ENCODE measurements around the gene TK1. TPM values are rescaled to one million over a fixed set of nuclear protein-coding genes. Genes with fewer than 3 reads are reported as not detected.

Gene TK1
- total RNA-seq, 4 donors from 2014 or later = 1.7 to 4.1 (median 2.9) TPM

GRCh38 chr17:78210111-78210510 is 23.3 kb upstream of the TK1 start:
- no peak for DNase-seq (ENCODE audit: low spot score in 2 of 2)

GRCh38 chr17:78208486-78208885 is 21.6 kb upstream of the TK1 start:
- intact Hi-C loops (cut with DNase I; ENCODE audit: low total_unique reads) = no loop called here
- no peak overlapping the region for H3K4me3 ChIP-seq (ENCODE audit: low read depth, poor library complexity, severe bottlenecking)
- no peak for DNase-seq (ENCODE audit: low spot score in 2 of 2)
- WGBS, 2 donors = 71 to 74% methylated on average over 3 of the region's 3 CpGs
- TF ChIP-seq CTCF (IDR thresholded peaks at IDR 0.05) (no peak), POLR2A (IDR thresholded peaks at IDR 0.05) (no peak)

More at GRCh38 chr17:78210111-78210510, 23.3 kb upstream of the TK1 start:
- TF ChIP-seq POLR2A (IDR thresholded peaks at IDR 0.05) (no peak), CTCF (IDR thresholded peaks at IDR 0.05) (no peak)
- intact Hi-C loops (cut with DNase I; ENCODE audit: low total_unique reads) = loop anchor here (5.0 kb wide), 1 partner anchor 627 kb away; no protein-coding TSS in a partner anchor
- H3K4me3 ChIP-seq (ENCODE audit: low read depth, poor library complexity, severe bottlenecking) = no peak overlapping the region
- 74 to 75% methylated on average over 10 of the region's 10 CpGs for WGBS, 2 donors

GRCh38 chr17:78206298-78206697 is 19.4 kb upstream of the TK1 start:
- TF ChIP-seq POLR2A (IDR thresholded peaks at IDR 0.05) (no peak), CTCF (IDR thresholded peaks at IDR 0.05) (no peak)
- DNase-seq (ENCODE audit: low spot score in 2 of 2) = no peak
- no peak overlapping the region for H3K4me3 ChIP-seq (ENCODE audit: low read depth, poor library complexity, severe bottlenecking)
- intact Hi-C loops (cut with DNase I; ENCODE audit: low total_unique reads) = no loop called here
- 79 to 82% methylated on average over 7 of the region's 7 CpGs for WGBS, 2 donors

GRCh38 chr17:78205124-78205775 is 18.4 kb upstream of the TK1 start:
- intact Hi-C loops (cut with DNase I; ENCODE audit: low total_unique reads) = no loop called here
- WGBS, 2 donors = 89 to 91% methylated on average over 17 of the region's 17 CpGs
- DNase-seq (ENCODE audit: low spot score in 2 of 2) = no peak
- no peak for TF ChIP-seq POLR2A (IDR thresholded peaks at IDR 0.05)
- TF ChIP-seq CTCF (IDR thresholded peaks at IDR 0.05) = no peak
- H3K4me3 ChIP-seq (ENCODE audit: low read depth, poor library complexity, severe bottlenecking) = no peak overlapping the region

- no peak for DNase-seq (ENCODE audit: low spot score in 2 of 2)
- WGBS, 2 donors = 91 to 93% methylated on average over 20 to 22 of the region's 22 CpGs
- H3K4me3 ChIP-seq (ENCODE audit: low read depth, poor library complexity, severe bottlenecking) = no peak overlapping the region
- intact Hi-C loops (cut with DNase I; ENCODE audit: low total_unique reads) = no loop called here
- TF ChIP-seq POLR2A (IDR thresholded peaks at IDR 0.05) = no peak
- TF ChIP-seq CTCF (IDR thresholded peaks at IDR 0.05) = no peak
These were observed 17.7 kb upstream of the TK1 start for GRCh38 chr17:78204387-78205123.
